Nephron progenitor cell (in vitro differentiated cells): Measurements from ENCODE around the gene ZMIZ1.

Source experiments
- DNase-seq: peaks from one replicate; pipeline ENCODE4 v3.0.0; 2021
- H3K27ac Mint-ChIP-seq: 2 replicates; pipeline ENCODE4 v1.8.0; 2021; ENCODE audit warnings: mild to moderate bottlenecking, moderate library complexity, mixed read lengths
- H3K27me3 Mint-ChIP-seq: 2 replicates; pipeline ENCODE4 v1.8.0; 2021; ENCODE audit warnings: mild to moderate bottlenecking, low read depth, mixed read lengths; ENCODE audit not compliant: poor library complexity
- H3K36me3 Mint-ChIP-seq: 2 replicates; pipeline ENCODE4 v1.8.0; 2021; ENCODE audit warnings: low read depth, mixed read lengths
- H3K4me1 Mint-ChIP-seq: 2 replicates; pipeline ENCODE4 v1.8.0; 2021; ENCODE audit warnings: mixed read lengths
- H3K4me3 Mint-ChIP-seq: 2 replicates; pipeline ENCODE4 v1.8.0; 2021; ENCODE audit warnings: mild to moderate bottlenecking, moderate library complexity, mixed read lengths
- H3K9me3 Mint-ChIP-seq: 2 replicates; pipeline ENCODE4 v1.8.0; 2021; ENCODE audit warnings: mild to moderate bottlenecking, moderate library complexity, mixed read lengths
- TF ChIP-seq, protein P1 (sequence below): fragments of 200-600 bp; sonication (generic); IDR thresholded peaks from 2 replicates; pipeline ENCODE4 v1.5.0; 2021; ENCODE audit warnings: antibody characterized with exemption

Gene ZMIZ1

DNA sequence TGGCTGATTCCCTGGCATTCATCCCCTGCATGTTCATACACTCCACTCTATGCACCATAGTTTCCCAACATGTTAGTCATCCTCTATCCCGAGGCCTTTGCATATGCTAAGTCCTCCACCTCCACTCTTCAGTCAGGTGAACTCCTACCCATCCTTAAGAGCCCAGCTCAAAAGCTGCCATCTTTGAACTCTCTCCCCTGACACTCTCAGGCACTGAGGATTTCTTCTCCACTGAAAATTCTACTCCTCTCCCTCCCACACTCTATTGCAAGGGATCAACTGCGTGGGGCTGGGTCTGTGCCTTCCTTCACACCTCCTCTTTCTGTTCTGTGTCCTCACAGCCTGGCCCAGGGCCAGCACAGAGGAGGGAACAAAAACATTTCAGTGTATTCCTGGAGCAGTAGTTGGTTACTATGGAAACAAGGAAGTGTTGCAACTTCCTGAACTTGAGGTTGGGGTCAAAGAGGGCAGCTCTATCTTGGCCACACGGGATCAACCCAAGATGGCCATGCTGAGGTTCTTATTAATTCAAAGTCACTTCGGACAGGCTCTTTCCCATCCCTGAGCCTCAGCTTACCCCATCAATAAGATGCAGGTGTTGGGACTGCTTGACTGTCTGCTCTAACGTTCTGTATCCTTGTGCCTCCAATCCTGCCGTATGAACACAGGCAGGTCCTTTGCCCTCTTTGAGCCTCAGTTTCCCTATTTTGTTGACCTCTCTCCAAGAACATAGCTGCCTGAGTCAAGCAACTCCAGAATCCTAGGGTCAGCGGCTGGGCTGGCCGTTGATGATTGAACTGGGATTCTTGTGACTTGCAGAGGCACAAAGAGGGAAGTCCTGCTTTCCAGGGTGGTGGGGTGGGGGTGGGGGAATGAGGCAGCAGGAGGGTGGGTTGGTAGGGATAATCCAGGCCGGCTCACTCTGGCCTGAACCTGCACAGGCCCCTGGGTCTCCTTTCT lies 15.5 kb downstream of the ZMIZ1 start:
- Mint-ChIP-seq H3K4me3 (peak overlapping the region; percentile 68), H3K36me3 (no peaks in the 10 kb centered on the region), H3K27ac (peak overlapping the region; percentile 98), H3K4me1 (peaks cover 83% of the 10 kb centered on the region), H3K9me3 (no peaks in the 10 kb centered on the region), H3K27me3 (no peaks in the 10 kb centered on the region)
- TF ChIP-seq, protein P1, sequence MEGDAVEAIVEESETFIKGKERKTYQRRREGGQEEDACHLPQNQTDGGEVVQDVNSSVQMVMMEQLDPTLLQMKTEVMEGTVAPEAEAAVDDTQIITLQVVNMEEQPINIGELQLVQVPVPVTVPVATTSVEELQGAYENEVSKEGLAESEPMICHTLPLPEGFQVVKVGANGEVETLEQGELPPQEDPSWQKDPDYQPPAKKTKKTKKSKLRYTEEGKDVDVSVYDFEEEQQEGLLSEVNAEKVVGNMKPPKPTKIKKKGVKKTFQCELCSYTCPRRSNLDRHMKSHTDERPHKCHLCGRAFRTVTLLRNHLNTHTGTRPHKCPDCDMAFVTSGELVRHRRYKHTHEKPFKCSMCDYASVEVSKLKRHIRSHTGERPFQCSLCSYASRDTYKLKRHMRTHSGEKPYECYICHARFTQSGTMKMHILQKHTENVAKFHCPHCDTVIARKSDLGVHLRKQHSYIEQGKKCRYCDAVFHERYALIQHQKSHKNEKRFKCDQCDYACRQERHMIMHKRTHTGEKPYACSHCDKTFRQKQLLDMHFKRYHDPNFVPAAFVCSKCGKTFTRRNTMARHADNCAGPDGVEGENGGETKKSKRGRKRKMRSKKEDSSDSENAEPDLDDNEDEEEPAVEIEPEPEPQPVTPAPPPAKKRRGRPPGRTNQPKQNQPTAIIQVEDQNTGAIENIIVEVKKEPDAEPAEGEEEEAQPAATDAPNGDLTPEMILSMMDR = no peak
- DNase-seq = no peak

DNA sequence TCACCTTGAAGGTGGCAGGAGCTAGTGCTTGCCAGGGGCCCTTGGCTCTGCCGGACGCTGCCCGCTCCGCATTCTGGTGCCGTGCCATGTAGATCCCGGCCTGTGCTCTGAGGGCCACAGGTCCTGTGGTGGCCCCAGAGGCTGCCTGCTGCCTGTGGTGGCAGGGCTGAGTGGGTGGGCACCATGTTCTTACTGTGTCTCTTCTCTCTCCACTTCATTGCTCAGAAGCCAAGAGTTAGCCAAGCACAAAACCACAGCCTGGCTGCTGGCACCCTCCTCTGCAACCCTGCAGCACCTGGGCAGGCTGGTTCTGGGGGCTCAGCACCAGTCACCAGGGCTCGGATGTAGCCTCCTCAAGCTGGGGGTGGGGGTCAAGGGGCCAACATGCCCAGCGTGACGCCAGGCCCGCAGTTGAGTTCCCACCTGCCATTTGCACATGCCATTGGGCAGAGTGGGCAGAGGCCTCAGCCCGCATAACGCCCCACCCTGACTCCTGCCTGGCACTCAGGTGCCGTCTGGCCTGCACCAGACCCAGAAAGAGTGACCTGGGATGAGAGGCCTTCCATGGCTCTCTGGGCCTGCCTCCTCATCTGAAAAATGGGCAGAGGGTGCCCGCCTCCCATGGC lies 16.3 kb downstream of the ZMIZ1 start:
- TF ChIP-seq, protein P1 = no peak
- H3K27me3 Mint-ChIP-seq = no peaks in the 10 kb centered on the region
- no peak overlapping the region for H3K27ac Mint-ChIP-seq
- H3K4me3 Mint-ChIP-seq = no peak overlapping the region
- peaks cover 83% of the 10 kb centered on the region for H3K4me1 Mint-ChIP-seq
- H3K9me3 Mint-ChIP-seq = no peaks in the 10 kb centered on the region
- DNase-seq = no peak
- no peaks in the 10 kb centered on the region for H3K36me3 Mint-ChIP-seq

DNA sequence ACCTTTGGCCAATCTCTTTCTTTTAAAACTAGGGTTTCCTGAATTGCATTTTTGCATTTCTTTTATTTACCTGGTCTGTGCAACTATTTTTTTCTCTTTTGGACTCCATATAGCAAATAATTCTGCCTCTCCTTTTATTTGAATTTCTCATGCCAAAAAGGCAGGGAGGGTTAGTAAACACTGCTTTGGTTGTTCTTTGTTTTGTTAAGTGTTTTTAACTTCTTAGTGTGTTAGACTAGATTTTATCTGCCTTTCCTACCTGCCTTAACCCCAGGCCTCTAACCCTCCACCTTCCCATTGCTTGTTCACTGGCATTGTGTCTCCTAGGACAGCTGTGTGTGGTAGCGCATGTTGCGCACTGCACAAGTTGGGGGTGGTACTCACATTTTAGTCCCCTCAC lies 18.1 kb downstream of the ZMIZ1 start:
- H3K27ac Mint-ChIP-seq = no peak overlapping the region
- no peak overlapping the region for H3K4me3 Mint-ChIP-seq
- no peaks in the 10 kb centered on the region for H3K36me3 Mint-ChIP-seq
- TF ChIP-seq, protein P1 = no peak
- H3K9me3 Mint-ChIP-seq = no peaks in the 10 kb centered on the region
- peaks cover 83% of the 10 kb centered on the region for H3K4me1 Mint-ChIP-seq
- no peaks in the 10 kb centered on the region for H3K27me3 Mint-ChIP-seq
- DNase-seq = no peak

DNA sequence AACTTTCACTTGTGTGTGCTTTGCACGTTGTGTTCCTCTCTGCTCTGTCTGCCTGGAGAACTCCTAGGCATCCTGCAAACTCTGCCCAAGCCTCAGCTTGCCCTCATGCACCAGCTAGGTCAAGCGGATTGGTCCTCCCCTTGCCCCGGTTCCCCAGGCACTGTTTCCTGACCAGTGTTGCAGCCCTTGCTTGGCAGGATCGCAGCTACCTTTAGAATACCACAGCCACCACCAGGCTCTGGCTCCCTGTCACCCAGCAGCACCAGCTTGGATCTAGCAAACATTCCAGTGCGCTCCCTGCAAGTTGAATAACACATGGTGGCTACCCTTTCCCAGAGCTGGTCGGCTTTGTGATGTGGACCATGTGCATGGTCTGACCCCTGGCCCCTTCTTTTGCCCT lies 19.0 kb downstream of the ZMIZ1 start:
- Mint-ChIP-seq H3K4me1 (peaks cover 89% of the 10 kb centered on the region), H3K27ac (peak overlapping the region; percentile 9), H3K9me3 (no peaks in the 10 kb centered on the region), H3K27me3 (no peaks in the 10 kb centered on the region), H3K4me3 (no peak overlapping the region), H3K36me3 (peaks cover 3% of the 10 kb centered on the region)
- TF ChIP-seq, protein P1 = no peak
- no peak for DNase-seq

DNA sequence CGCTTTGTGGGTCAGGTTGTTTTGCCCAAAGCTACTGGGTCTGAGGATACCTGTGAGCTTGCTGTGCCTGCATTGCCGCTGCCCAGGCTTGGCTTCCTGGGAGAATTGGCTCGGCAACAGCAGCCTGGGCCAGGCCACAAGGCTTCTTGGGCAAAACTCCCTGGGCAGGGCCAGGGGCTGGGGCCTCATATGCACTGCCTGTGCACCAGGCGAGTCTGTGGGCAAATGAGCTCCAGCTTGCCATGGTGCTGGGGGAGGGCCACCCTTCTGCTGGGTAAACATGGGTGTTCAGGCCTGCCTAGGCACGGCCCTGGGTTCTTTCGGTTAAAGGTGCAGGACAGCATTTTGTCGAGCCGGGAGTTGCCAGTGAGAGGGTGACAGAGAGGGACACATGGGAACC lies 19.4 kb downstream of the ZMIZ1 start:
- no peak for DNase-seq
- peaks cover 87% of the 10 kb centered on the region for H3K4me1 Mint-ChIP-seq
- H3K36me3 Mint-ChIP-seq = peaks cover 5% of the 10 kb centered on the region
- no peak overlapping the region for H3K27ac Mint-ChIP-seq
- TF ChIP-seq, protein P1 = no peak
- H3K9me3 Mint-ChIP-seq = no peaks in the 10 kb centered on the region
- no peak overlapping the region for H3K4me3 Mint-ChIP-seq
- H3K27me3 Mint-ChIP-seq = no peaks in the 10 kb centered on the region
